ENCODE data around the gene ABI2.
"Not testable (repeated sequence)": the region's sequence is repeated elsewhere in the genome, so short reads cannot be mapped to it uniquely, and the experiment has no call there.

The ABI2 gene

DNA sequence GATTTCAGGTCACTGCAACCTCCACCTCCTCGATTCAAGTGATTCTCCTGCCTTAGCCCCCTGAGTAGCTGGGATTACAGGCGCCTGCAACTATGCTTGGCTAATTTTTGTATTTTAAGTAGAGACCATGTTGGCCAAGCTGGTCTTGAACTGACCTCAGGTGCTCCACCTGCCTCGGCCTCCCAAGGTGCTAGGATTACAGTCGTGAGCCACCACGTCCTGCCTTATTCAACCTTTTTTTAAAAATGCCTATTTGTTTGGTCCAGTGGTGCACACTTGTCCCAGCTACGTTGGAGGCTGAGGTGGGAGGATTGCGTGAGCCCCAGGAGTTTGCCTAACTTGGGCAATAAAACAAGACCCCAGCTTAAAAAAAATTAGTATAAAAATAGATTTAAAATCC, 46.1 kb upstream of the ABI2 start:
- no peak overlapping the region for H2AFZ ChIP-seq (ENCODE audit: low read length)
- H3K27ac ChIP-seq (ENCODE audit: low read depth, low read length, poor library complexity, severe bottlenecking): no peak overlapping the region
- no peaks in the 10 kb centered on the region for H3K9me3 ChIP-seq (ENCODE audit: low read length)
- H3K9ac ChIP-seq (ENCODE audit: low read length): no peak overlapping the region
- H3F3A ChIP-seq (ENCODE audit: insufficient read depth, low read length): no peaks in the 10 kb centered on the region
- no peak overlapping the region for H3K4me2 ChIP-seq (ENCODE audit: low read length)
- H3K4me1 ChIP-seq (ENCODE audit: insufficient read depth, low read length, severe bottlenecking): no peaks in the 10 kb centered on the region
- H3K79me2 ChIP-seq (ENCODE audit: insufficient read depth, low read length): no peaks in the 10 kb centered on the region
- H3K27me3 ChIP-seq (ENCODE audit: insufficient read depth, low read length): no peaks in the 10 kb centered on the region
- no peak for TF ChIP-seq EZH2 (IDR thresholded peaks at IDR 0.05; ENCODE audit: borderline replicate concordance, low read length)
- TF ChIP-seq, protein P1, sequence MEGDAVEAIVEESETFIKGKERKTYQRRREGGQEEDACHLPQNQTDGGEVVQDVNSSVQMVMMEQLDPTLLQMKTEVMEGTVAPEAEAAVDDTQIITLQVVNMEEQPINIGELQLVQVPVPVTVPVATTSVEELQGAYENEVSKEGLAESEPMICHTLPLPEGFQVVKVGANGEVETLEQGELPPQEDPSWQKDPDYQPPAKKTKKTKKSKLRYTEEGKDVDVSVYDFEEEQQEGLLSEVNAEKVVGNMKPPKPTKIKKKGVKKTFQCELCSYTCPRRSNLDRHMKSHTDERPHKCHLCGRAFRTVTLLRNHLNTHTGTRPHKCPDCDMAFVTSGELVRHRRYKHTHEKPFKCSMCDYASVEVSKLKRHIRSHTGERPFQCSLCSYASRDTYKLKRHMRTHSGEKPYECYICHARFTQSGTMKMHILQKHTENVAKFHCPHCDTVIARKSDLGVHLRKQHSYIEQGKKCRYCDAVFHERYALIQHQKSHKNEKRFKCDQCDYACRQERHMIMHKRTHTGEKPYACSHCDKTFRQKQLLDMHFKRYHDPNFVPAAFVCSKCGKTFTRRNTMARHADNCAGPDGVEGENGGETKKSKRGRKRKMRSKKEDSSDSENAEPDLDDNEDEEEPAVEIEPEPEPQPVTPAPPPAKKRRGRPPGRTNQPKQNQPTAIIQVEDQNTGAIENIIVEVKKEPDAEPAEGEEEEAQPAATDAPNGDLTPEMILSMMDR (IDR thresholded peaks at IDR 0.05; ENCODE audit: low read length): no peak
- H3K4me3 ChIP-seq (ENCODE audit: low read depth, low read length, poor library complexity, severe bottlenecking): no peak overlapping the region
- peaks cover 26% of the 10 kb centered on the region; the same call in 1 of the 2 replicates for H3K36me3 ChIP-seq (ENCODE audit: insufficient read depth, low read length)
- no peaks in the 10 kb centered on the region for H4K20me1 ChIP-seq (ENCODE audit: insufficient read depth, low read length)
- H3K9me2 ChIP-seq (ENCODE audit: low read depth, low read length): no peaks in the 10 kb centered on the region

- Histone ChIP-seq H3K27me3 (ENCODE audit: insufficient read depth, low read length) (no peaks in the 10 kb centered on the region), H3K79me2 (ENCODE audit: insufficient read depth, low read length) (no peaks in the 10 kb centered on the region), H3K4me1 (ENCODE audit: insufficient read depth, low read length, severe bottlenecking) (no peaks in the 10 kb centered on the region), H3K9me3 (ENCODE audit: low read length) (no peaks in the 10 kb centered on the region), H3K4me2 (ENCODE audit: low read length) (no peak overlapping the region), H3K27ac (ENCODE audit: low read depth, low read length, poor library complexity, severe bottlenecking) (no peak overlapping the region), H3K9me2 (ENCODE audit: low read depth, low read length) (no peaks in the 10 kb centered on the region), H3F3A (ENCODE audit: insufficient read depth, low read length) (no peaks in the 10 kb centered on the region), H3K36me3 (ENCODE audit: insufficient read depth, low read length) (peaks cover 7% of the 10 kb centered on the region; the same call in 1 of the 2 replicates), H3K4me3 (ENCODE audit: low read depth, low read length, poor library complexity, severe bottlenecking) (no peak overlapping the region), H3K9ac (ENCODE audit: low read length) (no peak overlapping the region), H2AFZ (ENCODE audit: low read length) (no peak overlapping the region), H4K20me1 (ENCODE audit: insufficient read depth, low read length) (no peaks in the 10 kb centered on the region)
- TF ChIP-seq, protein P1 (IDR thresholded peaks at IDR 0.05; ENCODE audit: low read length): no peak
- no peak for TF ChIP-seq EZH2 (IDR thresholded peaks at IDR 0.05; ENCODE audit: borderline replicate concordance, low read length)
Measured at GRCh38 chr2:203286532-203286931, 41.7 kb upstream of the ABI2 start.

- H3K4me3 ChIP-seq (ENCODE audit: low read depth, low read length, poor library complexity, severe bottlenecking): no peak overlapping the region
- no peaks in the 10 kb centered on the region for H4K20me1 ChIP-seq (ENCODE audit: insufficient read depth, low read length)
- no peaks in the 10 kb centered on the region for H3K9me2 ChIP-seq (ENCODE audit: low read depth, low read length)
- H3K9ac ChIP-seq (ENCODE audit: low read length): no peak overlapping the region
- no peaks in the 10 kb centered on the region for H3K27me3 ChIP-seq (ENCODE audit: insufficient read depth, low read length)
- H3K4me1 ChIP-seq (ENCODE audit: insufficient read depth, low read length, severe bottlenecking): no peaks in the 10 kb centered on the region
- H3K27ac ChIP-seq (ENCODE audit: low read depth, low read length, poor library complexity, severe bottlenecking): no peak overlapping the region
- no peaks in the 10 kb centered on the region for H3K79me2 ChIP-seq (ENCODE audit: insufficient read depth, low read length)
- no peak overlapping the region for H2AFZ ChIP-seq (ENCODE audit: low read length)
- no peak for TF ChIP-seq EZH2 (IDR thresholded peaks at IDR 0.05; ENCODE audit: borderline replicate concordance, low read length)
- TF ChIP-seq, protein P1 (IDR thresholded peaks at IDR 0.05; ENCODE audit: low read length): no peak
- H3K4me2 ChIP-seq (ENCODE audit: low read length): no peak overlapping the region
- no peaks in the 10 kb centered on the region for H3F3A ChIP-seq (ENCODE audit: insufficient read depth, low read length)
- H3K36me3 ChIP-seq (ENCODE audit: insufficient read depth, low read length): no peaks in the 10 kb centered on the region
- no peaks in the 10 kb centered on the region for H3K9me3 ChIP-seq (ENCODE audit: low read length)
Measured at GRCh38 chr2:203301667-203302066, 26.5 kb upstream of the ABI2 start.

DNA sequence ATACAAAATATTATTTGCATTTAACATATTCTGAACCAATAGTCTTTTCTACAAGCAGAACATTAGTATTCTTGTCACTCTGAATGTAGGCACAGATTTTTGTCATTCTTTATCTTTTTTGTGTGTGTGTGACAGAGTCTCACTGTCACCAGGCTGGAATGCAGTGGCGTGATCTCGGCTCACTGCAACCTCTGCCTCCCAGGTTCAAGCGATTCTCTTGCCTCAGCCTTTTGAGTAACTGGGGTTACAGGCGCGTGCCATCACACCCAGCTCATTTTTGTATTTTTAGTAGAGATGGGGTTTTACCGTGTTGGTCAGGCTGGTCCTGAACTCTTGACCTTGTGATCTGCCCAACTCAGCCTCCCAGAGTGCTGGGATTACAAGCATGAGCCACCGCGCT, 25.6 kb upstream of the ABI2 start:
- H3K9ac ChIP-seq (ENCODE audit: low read length); H3K9me2 ChIP-seq (ENCODE audit: low read depth, low read length); H3F3A ChIP-seq (ENCODE audit: insufficient read depth, low read length); H3K4me1 ChIP-seq (ENCODE audit: insufficient read depth, low read length, severe bottlenecking); H3K9me3 ChIP-seq (ENCODE audit: low read length); H3K79me2 ChIP-seq (ENCODE audit: insufficient read depth, low read length); H3K27me3 ChIP-seq (ENCODE audit: insufficient read depth, low read length); H3K4me2 ChIP-seq (ENCODE audit: low read length); H3K36me3 ChIP-seq (ENCODE audit: insufficient read depth, low read length); H2AFZ ChIP-seq (ENCODE audit: low read length); H3K27ac ChIP-seq (ENCODE audit: low read depth, low read length, poor library complexity, severe bottlenecking); H4K20me1 ChIP-seq (ENCODE audit: insufficient read depth, low read length); H3K4me3 ChIP-seq (ENCODE audit: low read depth, low read length, poor library complexity, severe bottlenecking): not testable (repeated sequence)

Data from OCI-LY1 (cell line).